Mesenchymal stem cell (in vitro differentiated cells and primary cell): ENCODE data around the gene CEP112.

Source experiments
- DNase-seq: peaks from one replicate; pipeline ENCODE4 v3.0.0-alpha.2; 2013
- H2AFZ ChIP-seq: one replicate; pipeline ENCODE4 v1.6.1; 2013; ENCODE audit warnings: low read depth, mild to moderate bottlenecking, control low read depth, inconsistent platforms, low read length, moderate library complexity
- H2AK5ac ChIP-seq: 2 replicates; pipeline ENCODE4 v1.6.1; 2013; ENCODE audit warnings: low read length, moderate library complexity, mild to moderate bottlenecking, inconsistent platforms; ENCODE audit not compliant: severe bottlenecking
- H2BK120ac ChIP-seq: one replicate; pipeline ENCODE4 v1.6.1; 2013; ENCODE audit warnings: low read depth, mild to moderate bottlenecking, inconsistent platforms, low read length, moderate library complexity
- H2BK12ac ChIP-seq, 2 experiments: one replicate each; pipeline ENCODE4 v1.6.1; 2013; ENCODE audit warnings: inconsistent platforms in 2 of 2, low read length in 2 of 2, mild to moderate bottlenecking in 2 of 2, moderate library complexity in 2 of 2, control low read depth in 1 of 2
- H2BK15ac ChIP-seq: one replicate; pipeline ENCODE4 v1.6.1; 2013; ENCODE audit warnings: mild to moderate bottlenecking, low read depth, inconsistent platforms; ENCODE audit not compliant: poor library complexity, severe bottlenecking
- H2BK5ac ChIP-seq: 2 replicates; pipeline ENCODE4 v1.6.1; 2013; ENCODE audit warnings: low read depth, mild to moderate bottlenecking, low read length, control low read depth, inconsistent platforms; ENCODE audit not compliant: poor library complexity, severe bottlenecking
- H3K14ac ChIP-seq, 2 experiments: one replicate each; pipeline ENCODE4 v1.6.1; 2013; ENCODE audit warnings: inconsistent platforms in 2 of 2, low read length in 2 of 2, control low read depth in 1 of 2, mild to moderate bottlenecking in 1 of 2, moderate library complexity in 1 of 2
- H3K18ac ChIP-seq, 2 experiments: one replicate each; pipeline ENCODE4 v1.6.1; 2013; ENCODE audit warnings: inconsistent platforms in 2 of 2, low read length in 2 of 2, control low read depth in 1 of 2, low read depth in 1 of 2, mild to moderate bottlenecking in 1 of 2
- H3K23ac ChIP-seq, 2 experiments: one replicate each; pipeline ENCODE4 v1.6.1; 2013; ENCODE audit warnings: inconsistent platforms in 2 of 2, low read length in 2 of 2, mild to moderate bottlenecking in 2 of 2, moderate library complexity in 2 of 2, control low read depth in 1 of 2
- H3K27ac ChIP-seq: 2 replicates; pipeline ENCODE4 v1.5.1; 2013; ENCODE audit warnings: mild to moderate bottlenecking, moderate library complexity, low read length, control low read depth, inconsistent platforms; ENCODE audit not compliant: poor library complexity, severe bottlenecking
- H3K27me3 ChIP-seq, 2 experiments: 2 replicates each; pipeline versions ENCODE4 v1.6.1 to v1.7.0; 2013; ENCODE audit warnings: low read length in 2 of 2, mild to moderate bottlenecking in 2 of 2, moderate library complexity in 2 of 2, control low read depth in 1 of 2, inconsistent platforms in 1 of 2; ENCODE audit not compliant: control insufficient read depth in 1 of 2, insufficient read depth in 1 of 2
- H3K36me3 ChIP-seq, 2 experiments: 2 replicates each; pipeline versions ENCODE4 v1.6.1 to v1.7.0; 2013; ENCODE audit warnings: low read length in 2 of 2, control low read depth in 1 of 2, inconsistent platforms in 1 of 2, low read depth in 1 of 2, mild to moderate bottlenecking in 1 of 2; ENCODE audit not compliant: insufficient read depth in 2 of 2, control insufficient read depth in 1 of 2
- H3K4ac ChIP-seq, 2 experiments: one replicate each; pipeline ENCODE4 v1.6.1; 2013; ENCODE audit warnings: inconsistent platforms in 2 of 2, low read length in 2 of 2, mild to moderate bottlenecking in 2 of 2, moderate library complexity in 2 of 2, control low read depth in 1 of 2, low read depth in 1 of 2
- H3K4me1 ChIP-seq: 2 replicates; pipeline ENCODE4 v1.6.1; 2013; ENCODE audit warnings: low read depth, low read length, control low read depth; ENCODE audit not compliant: control insufficient read depth, insufficient read depth
- H3K4me2 ChIP-seq: 2 replicates; pipeline ENCODE4 v1.6.1; 2013; ENCODE audit warnings: low read length, mild to moderate bottlenecking, inconsistent platforms; ENCODE audit not compliant: poor library complexity, severe bottlenecking
- H3K4me3 ChIP-seq, 2 experiments: 2 replicates each; pipeline versions ENCODE4 v1.5.1 to v1.7.0; 2013; ENCODE audit warnings: low read length in 2 of 2, mild to moderate bottlenecking in 2 of 2, control low read depth in 1 of 2, low read depth in 1 of 2; ENCODE audit not compliant: insufficient read depth in 1 of 2
- H3K79me1 ChIP-seq: replicated peaks from 2 replicates; pipeline ENCODE4 v1.6.1; 2013; ENCODE audit warnings: mild to moderate bottlenecking, control low read depth, low read length, inconsistent platforms; ENCODE audit not compliant: poor library complexity, severe bottlenecking
- H3K9ac ChIP-seq: 2 replicates; pipeline ENCODE4 v1.7.0; 2013; ENCODE audit warnings: mild to moderate bottlenecking, low read length, moderate library complexity
- H3K9me3 ChIP-seq: 2 replicates; pipeline ENCODE4 v1.7.0; 2013; ENCODE audit warnings: mild to moderate bottlenecking, low read length; ENCODE audit not compliant: control insufficient read depth
- H4K8ac ChIP-seq: one replicate; pipeline ENCODE4 v1.6.1; 2013; ENCODE audit warnings: inconsistent platforms, mild to moderate bottlenecking, low read length, moderate library complexity
- H4K91ac ChIP-seq: one replicate; pipeline ENCODE4 v1.6.1; 2013; ENCODE audit warnings: mild to moderate bottlenecking, low read length, inconsistent platforms
- WGBS: methylation state at CpG from one replicate; pipeline ENCODE4 v1.1.7; 2013; ENCODE audit warnings: mixed read lengths; 5-methylcytosine and 5-hydroxymethylcytosine counted together

CEP112 gene

GRCh38 chr17:65790241-65790640, 401.7 kb downstream of the CEP112 start:
- Histone ChIP-seq H3K9me3 (no peaks in the 10 kb centered on the region), H3K18ac (no peak overlapping the region), H3K14ac (no peak overlapping the region), H3K4me2 (no peak overlapping the region), H3K23ac (no peak overlapping the region), H2AK5ac (no peak overlapping the region), H3K27ac (no peak overlapping the region), H3K36me3 (no peaks in the 10 kb centered on the region), H2AFZ (no peak overlapping the region), H2BK12ac (no peak overlapping the region), H3K4ac (no peak overlapping the region), H3K79me1 (peaks cover 1% of the 10 kb centered on the region), H4K91ac (no peak overlapping the region), H3K4me3 (no peak overlapping the region), H3K9ac (no peak overlapping the region), H3K27me3 (no peaks in the 10 kb centered on the region), H2BK5ac (no peak overlapping the region), H2BK120ac (no peak overlapping the region), H4K8ac (no peak overlapping the region), H2BK15ac (no peak overlapping the region), H3K4me1 (peaks cover 1% of the 10 kb centered on the region)
- no peak for DNase-seq
- WGBS: 70% methylated on average over 4 of the region's 4 CpGs

GRCh38 chr17:65787503-65787902, 404.4 kb downstream of the CEP112 start:
- WGBS: no CpG with 5 or more reads among the region's 1 CpG

GRCh38 chr17:65786479-65786878, 405.5 kb downstream of the CEP112 start:
- no peak overlapping the region for H4K8ac ChIP-seq
- peak overlapping the region in 1 of 2 experiments; percentile 78 for H2BK12ac ChIP-seq
- 90% methylated on average over 4 of the region's 5 CpGs for WGBS
- H3K9me3 ChIP-seq: no peaks in the 10 kb centered on the region
- no peak overlapping the region for H3K18ac ChIP-seq
- no peak for DNase-seq
- peaks cover 1% of the 10 kb centered on the region for H3K79me1 ChIP-seq
- no peak overlapping the region for H3K4me2 ChIP-seq
- no peak overlapping the region for H2BK5ac ChIP-seq
- H3K4me1 ChIP-seq: peaks cover 4% of the 10 kb centered on the region
- H3K36me3 ChIP-seq: no peaks in the 10 kb centered on the region
- H3K27ac ChIP-seq: no peak overlapping the region
- H3K27me3 ChIP-seq: no peaks in the 10 kb centered on the region
- H4K91ac ChIP-seq: no peak overlapping the region
- H3K23ac ChIP-seq: no peak overlapping the region
- H2AK5ac ChIP-seq: no peak overlapping the region
- H3K14ac ChIP-seq: no peak overlapping the region
- H2AFZ ChIP-seq: no peak overlapping the region
- no peak overlapping the region for H2BK120ac ChIP-seq
- no peak overlapping the region for H3K4ac ChIP-seq
- H2BK15ac ChIP-seq: no peak overlapping the region
- H3K9ac ChIP-seq: no peak overlapping the region
- H3K4me3 ChIP-seq: no peak overlapping the region

More at GRCh38 chr17:65787503-65787902, 404.4 kb downstream of the CEP112 start:
- H3K18ac ChIP-seq: no peak overlapping the region
- H2BK5ac ChIP-seq: no peak overlapping the region
- no peak overlapping the region for H4K8ac ChIP-seq
- H3K27me3 ChIP-seq: no peaks in the 10 kb centered on the region
- no peak overlapping the region for H4K91ac ChIP-seq
- no peak overlapping the region for H3K14ac ChIP-seq
- no peaks in the 10 kb centered on the region for H3K9me3 ChIP-seq
- H3K79me1 ChIP-seq: peaks cover 1% of the 10 kb centered on the region
- H3K23ac ChIP-seq: no peak overlapping the region
- no peak overlapping the region for H3K27ac ChIP-seq
- H3K4me3 ChIP-seq: no peak overlapping the region
- no peak overlapping the region for H2BK15ac ChIP-seq
- no peak overlapping the region for H3K4ac ChIP-seq
- H3K36me3 ChIP-seq: no peaks in the 10 kb centered on the region
- no peak for DNase-seq
- no peak overlapping the region for H2BK120ac ChIP-seq
- H2AK5ac ChIP-seq: no peak overlapping the region
- no peak overlapping the region for H2BK12ac ChIP-seq
- H2AFZ ChIP-seq: no peak overlapping the region
- H3K4me1 ChIP-seq: peaks cover 4% of the 10 kb centered on the region
- no peak overlapping the region for H3K4me2 ChIP-seq
- no peak overlapping the region for H3K9ac ChIP-seq

GRCh38 chr17:65785109-65785508, 406.8 kb downstream of the CEP112 start:
- peaks cover 4% of the 10 kb centered on the region for H3K4me1 ChIP-seq
- no peaks in the 10 kb centered on the region for H3K79me1 ChIP-seq
- no peak overlapping the region for H4K8ac ChIP-seq
- H3K23ac ChIP-seq: no peak overlapping the region
- H2BK15ac ChIP-seq: no peak overlapping the region
- peak overlapping the region in 1 of 2 experiments; percentile 4 for H3K4me3 ChIP-seq
- no peak overlapping the region for H3K14ac ChIP-seq
- H2AK5ac ChIP-seq: no peak overlapping the region
- H2BK5ac ChIP-seq: no peak overlapping the region
- peak overlapping the region; percentile 48 for H3K9ac ChIP-seq
- no CpG with 5 or more reads among the region's 1 CpG for WGBS
- H2BK120ac ChIP-seq: no peak overlapping the region
- no peak overlapping the region for H3K4me2 ChIP-seq
- no peak overlapping the region for H3K4ac ChIP-seq
- H3K27ac ChIP-seq: peak overlapping the region; percentile 80
- H3K36me3 ChIP-seq: no peaks in the 10 kb centered on the region
- H3K9me3 ChIP-seq: no peaks in the 10 kb centered on the region
- no peak overlapping the region for H4K91ac ChIP-seq
- H3K18ac ChIP-seq: no peak overlapping the region
- no peak overlapping the region for H2BK12ac ChIP-seq
- H3K27me3 ChIP-seq: no peaks in the 10 kb centered on the region
- peak; percentile 83 for DNase-seq
- no peak overlapping the region for H2AFZ ChIP-seq
